ENCODE results near the gene RBBP8.

Gene RBBP8

DNA sequence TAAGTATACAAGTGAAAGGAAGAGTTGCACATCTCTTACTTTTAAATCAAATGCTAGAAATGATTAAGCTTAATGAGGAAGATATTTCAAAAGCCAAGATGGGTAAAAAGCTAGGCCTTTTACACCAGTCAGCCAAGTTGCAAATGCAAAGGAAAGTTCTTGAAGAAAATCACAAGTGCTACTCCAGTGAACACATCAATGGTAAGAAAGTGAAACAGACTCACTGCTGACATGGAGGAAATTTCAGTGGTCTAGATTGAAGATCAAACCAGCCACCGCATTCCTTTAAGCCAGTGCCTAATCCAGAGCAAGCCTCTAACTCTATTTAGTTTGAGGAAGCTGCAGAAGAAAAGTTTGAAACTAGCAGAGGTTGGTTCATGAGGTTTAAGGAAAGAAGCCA lies 79.1 kb downstream of the RBBP8 start:
- TF ChIP-seq, protein P1, sequence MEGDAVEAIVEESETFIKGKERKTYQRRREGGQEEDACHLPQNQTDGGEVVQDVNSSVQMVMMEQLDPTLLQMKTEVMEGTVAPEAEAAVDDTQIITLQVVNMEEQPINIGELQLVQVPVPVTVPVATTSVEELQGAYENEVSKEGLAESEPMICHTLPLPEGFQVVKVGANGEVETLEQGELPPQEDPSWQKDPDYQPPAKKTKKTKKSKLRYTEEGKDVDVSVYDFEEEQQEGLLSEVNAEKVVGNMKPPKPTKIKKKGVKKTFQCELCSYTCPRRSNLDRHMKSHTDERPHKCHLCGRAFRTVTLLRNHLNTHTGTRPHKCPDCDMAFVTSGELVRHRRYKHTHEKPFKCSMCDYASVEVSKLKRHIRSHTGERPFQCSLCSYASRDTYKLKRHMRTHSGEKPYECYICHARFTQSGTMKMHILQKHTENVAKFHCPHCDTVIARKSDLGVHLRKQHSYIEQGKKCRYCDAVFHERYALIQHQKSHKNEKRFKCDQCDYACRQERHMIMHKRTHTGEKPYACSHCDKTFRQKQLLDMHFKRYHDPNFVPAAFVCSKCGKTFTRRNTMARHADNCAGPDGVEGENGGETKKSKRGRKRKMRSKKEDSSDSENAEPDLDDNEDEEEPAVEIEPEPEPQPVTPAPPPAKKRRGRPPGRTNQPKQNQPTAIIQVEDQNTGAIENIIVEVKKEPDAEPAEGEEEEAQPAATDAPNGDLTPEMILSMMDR (IDR thresholded peaks at IDR 0.05; ENCODE audit: low read depth, low read length, missing control alignments) = no peak
- no peak for DNase-seq (ENCODE audit: extremely low read depth, low read depth)

DNA sequence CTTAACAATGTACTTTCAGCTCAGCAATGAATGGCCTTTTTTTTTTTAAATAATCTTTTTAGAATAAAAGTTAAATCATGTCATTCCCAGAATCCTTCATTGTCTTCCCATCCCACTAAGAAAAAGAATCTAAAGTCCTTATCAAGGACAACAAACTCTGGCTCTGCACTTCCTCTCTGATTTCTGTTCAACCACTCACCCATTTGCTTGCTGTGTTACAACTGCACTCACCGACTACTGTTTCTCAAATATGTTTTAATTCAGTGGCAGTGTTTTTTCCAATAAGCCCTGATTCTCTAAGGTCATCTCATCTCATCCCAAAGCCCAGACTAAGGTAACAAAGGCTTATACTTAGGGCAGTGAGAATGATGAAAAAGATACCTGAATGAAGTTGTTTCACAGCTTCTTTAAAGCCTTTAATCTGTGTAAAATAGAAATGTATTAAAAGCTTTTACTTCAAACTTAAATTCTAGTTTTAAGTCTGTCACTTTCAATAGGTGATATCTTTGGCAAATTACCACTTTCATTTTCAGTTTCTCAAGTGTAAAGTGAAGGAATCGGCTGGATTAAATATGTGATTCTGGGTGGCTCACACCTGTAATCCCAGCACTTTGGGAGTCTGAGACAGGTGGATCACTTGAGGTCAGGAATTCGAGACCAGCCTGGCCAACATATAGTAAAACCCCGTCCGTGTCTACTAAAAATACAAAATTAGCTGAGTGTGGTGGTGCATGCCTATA lies 87.6 kb downstream of the RBBP8 start:
- TF ChIP-seq, protein P1 (IDR thresholded peaks at IDR 0.05; ENCODE audit: low read depth, low read length, missing control alignments) = no peak
- no peak for DNase-seq (ENCODE audit: extremely low read depth, low read depth)
- H3K4me3 ChIP-seq (replicated peaks; ENCODE audit: low read depth, low read length) = no peak overlapping the region

More for the DNA sequence above, 79.1 kb downstream of the RBBP8 start:
- H3K4me3 ChIP-seq (replicated peaks; ENCODE audit: low read depth, low read length) = no peak overlapping the region

DNA sequence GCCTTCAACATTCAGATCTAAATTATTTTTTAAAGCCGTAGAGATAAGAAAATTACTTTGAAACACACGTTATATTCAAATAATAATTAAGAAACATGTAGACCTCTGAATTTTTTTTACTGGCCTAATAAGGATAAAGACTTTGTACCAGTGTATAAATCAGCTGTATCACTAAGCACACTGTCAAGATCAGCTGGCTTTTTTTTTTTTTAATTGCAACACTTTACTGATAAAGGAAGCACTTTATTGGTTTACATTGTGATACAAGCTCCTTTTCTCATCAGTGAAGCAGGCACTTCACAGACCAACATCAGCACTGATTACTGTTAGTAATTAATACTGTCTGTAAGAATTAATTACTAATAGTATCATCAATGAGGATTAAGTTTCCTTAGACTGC lies 88.5 kb downstream of the RBBP8 start:
- TF ChIP-seq, protein P1 (IDR thresholded peaks at IDR 0.05; ENCODE audit: low read depth, low read length, missing control alignments) = no peak
- H3K4me3 ChIP-seq (replicated peaks; ENCODE audit: low read depth, low read length) = no peak overlapping the region
- no peak for DNase-seq (ENCODE audit: extremely low read depth, low read depth)

DNA sequence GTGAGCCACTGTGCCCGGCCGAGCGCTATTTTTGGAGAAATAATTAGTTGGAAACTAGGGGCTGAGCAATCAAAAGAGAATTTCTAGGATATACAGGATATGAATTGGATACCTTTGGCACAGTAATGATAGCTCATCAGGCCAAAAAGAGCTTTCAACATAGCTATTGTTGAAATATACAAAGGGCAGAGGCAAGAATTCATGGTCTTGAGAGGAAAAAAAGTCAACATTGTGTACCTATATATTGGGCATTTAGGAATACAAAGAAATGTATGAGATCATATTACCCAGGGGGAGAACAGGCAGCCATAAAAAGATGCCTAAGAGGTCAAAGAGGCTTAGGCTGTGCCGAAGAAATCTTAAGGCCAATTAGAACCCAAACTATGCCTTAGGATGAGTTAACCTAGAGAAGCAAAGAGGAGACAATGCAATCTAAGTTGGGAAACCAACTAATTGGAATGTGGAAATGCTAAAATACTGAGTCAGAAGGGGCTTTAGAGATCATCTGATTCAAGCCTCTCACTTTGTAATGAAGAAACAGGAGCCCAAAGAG lies 99.0 kb downstream of the RBBP8 start:
- DNase-seq (ENCODE audit: extremely low read depth, low read depth) = no peak
- TF ChIP-seq, protein P1 (IDR thresholded peaks at IDR 0.05; ENCODE audit: low read depth, low read length, missing control alignments) = no peak
- no peak overlapping the region for H3K4me3 ChIP-seq (replicated peaks; ENCODE audit: low read depth, low read length)

DNA sequence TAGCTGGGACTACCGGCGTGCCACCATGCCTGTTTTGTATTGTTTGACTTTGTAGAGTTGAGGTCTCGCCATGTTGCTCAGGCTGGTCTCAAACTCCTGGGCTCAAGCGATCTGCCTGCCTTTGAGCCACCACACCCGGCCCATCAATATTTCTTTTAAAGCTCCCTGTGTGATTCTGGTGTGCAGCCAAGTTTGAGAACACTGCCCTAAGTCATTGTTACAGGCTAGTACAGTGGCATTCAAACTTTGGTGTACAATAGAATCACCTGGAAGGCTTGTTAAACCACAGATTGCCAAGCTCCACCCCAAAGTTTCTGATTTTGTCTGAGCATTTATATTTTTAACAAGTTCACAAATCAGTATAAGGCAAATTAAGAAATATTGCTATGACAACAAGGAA lies 99.9 kb downstream of the RBBP8 start:
- DNase-seq (ENCODE audit: extremely low read depth, low read depth) = no peak
- TF ChIP-seq, protein P1 (IDR thresholded peaks at IDR 0.05; ENCODE audit: low read depth, low read length, missing control alignments) = no peak
- H3K4me3 ChIP-seq (replicated peaks; ENCODE audit: low read depth, low read length) = no peak overlapping the region

DNA sequence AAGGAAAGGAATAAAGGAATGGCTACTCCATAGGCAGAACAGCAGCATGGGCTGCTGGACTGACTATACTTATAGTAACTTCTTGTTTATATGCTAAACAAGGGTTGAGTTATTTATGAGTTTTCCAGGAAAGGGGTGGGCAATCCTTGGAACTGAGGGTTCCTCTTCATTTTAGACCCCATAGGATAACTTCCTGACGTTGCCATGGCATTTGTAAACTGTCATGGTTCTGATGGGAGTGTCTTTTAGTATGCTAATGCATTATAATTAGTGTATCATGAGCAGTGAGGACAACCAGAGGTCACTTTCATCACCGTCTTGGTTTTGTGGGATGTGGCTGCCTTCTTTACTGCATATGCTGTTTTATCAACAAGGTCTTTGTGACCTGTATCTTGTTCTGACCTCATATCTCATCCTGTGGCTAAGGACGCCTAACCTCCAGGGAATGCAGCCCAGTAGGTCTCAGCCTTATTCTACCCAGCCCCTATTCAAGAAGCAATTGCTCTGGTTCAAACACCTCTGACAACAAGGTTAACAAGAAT lies 103.6 kb downstream of the RBBP8 start:
- TF ChIP-seq, protein P1 (IDR thresholded peaks at IDR 0.05; ENCODE audit: low read depth, low read length, missing control alignments) = no peak
- DNase-seq (ENCODE audit: extremely low read depth, low read depth) = no peak
- no peak overlapping the region for H3K4me3 ChIP-seq (replicated peaks; ENCODE audit: low read depth, low read length)

Data from HFF-Myc (cell line).